Bronchial epithelial cell (primary cell): ENCODE data around the gene CAMKK2. TPM values are rescaled to one million over a fixed set of nuclear protein-coding genes. Genes with fewer than 3 reads are reported as not detected.
"Not testable (repeated sequence)": the region's sequence is repeated elsewhere in the genome, so short reads cannot be mapped to it uniquely, and the experiment has no call there.

Experiments
- DNase-seq: peaks from one replicate; pipeline ENCODE4 v3.0.0-alpha.2; 2010; ENCODE audit warnings: low read depth
- FAIRE-seq: peaks from 2 replicates; lab custom pipeline; 2011; peaks lifted over from hg19 to GRCh38; lab: Jason Lieb, UNC
- H3K27me3 ChIP-seq: 2 replicates; pipeline ENCODE4 v1.5.1; 2011; ENCODE audit warnings: low read length; ENCODE audit not compliant: control insufficient read depth, insufficient read depth
- H3K36me3 ChIP-seq: 2 replicates; pipeline ENCODE4 v1.5.1; 2011; ENCODE audit warnings: low read length; ENCODE audit not compliant: control insufficient read depth, insufficient read depth
- H3K4me3 ChIP-seq: 2 replicates; pipeline ENCODE4 v1.5.1; 2011; ENCODE audit warnings: mild to moderate bottlenecking, low read depth, low read length, control low read depth
- total RNA-seq: library from RNA; depleted of rRNA; stranded (reverse); fragments of >200 nt; gene quantifications from 2 replicates; pipeline ENCODE4 v1.2.1, GENCODE V29; 2014
- TF ChIP-seq, protein P1 (sequence below): IDR thresholded peaks from 2 replicates; pipeline ENCODE4 v1.5.1; 2011; ENCODE audit warnings: mild to moderate bottlenecking, moderate library complexity, low read length, control low read depth, inconsistent platforms; ENCODE audit not compliant: insufficient read depth, severe bottlenecking

Gene CAMKK2
- total RNA-seq, 1 donor from 2014 or later, result 11.1 TPM

DNA sequence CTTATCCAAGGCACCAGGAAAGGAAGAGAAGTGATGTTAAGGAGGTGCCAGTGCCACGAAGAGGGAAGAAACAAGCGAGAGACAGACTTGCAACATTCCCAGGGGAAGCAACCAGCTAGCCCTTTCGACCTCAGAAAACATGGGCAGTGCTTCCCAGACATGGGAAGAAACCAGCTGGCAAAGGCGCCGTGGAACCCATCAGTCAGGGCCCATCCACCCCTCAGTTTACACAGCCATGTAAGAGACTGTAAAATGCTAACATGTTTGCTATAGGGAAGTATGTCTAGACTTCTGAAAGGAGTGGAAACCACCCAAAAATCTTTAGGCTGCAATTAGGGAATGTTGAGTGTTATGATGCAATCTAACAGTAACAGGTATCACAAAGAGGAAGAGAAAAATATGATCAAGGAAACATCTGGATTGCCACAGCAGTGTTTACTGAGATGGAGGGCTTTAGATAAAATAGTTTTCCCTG lies 29.4 kb upstream of the CAMKK2 start:
- TF ChIP-seq, protein P1, sequence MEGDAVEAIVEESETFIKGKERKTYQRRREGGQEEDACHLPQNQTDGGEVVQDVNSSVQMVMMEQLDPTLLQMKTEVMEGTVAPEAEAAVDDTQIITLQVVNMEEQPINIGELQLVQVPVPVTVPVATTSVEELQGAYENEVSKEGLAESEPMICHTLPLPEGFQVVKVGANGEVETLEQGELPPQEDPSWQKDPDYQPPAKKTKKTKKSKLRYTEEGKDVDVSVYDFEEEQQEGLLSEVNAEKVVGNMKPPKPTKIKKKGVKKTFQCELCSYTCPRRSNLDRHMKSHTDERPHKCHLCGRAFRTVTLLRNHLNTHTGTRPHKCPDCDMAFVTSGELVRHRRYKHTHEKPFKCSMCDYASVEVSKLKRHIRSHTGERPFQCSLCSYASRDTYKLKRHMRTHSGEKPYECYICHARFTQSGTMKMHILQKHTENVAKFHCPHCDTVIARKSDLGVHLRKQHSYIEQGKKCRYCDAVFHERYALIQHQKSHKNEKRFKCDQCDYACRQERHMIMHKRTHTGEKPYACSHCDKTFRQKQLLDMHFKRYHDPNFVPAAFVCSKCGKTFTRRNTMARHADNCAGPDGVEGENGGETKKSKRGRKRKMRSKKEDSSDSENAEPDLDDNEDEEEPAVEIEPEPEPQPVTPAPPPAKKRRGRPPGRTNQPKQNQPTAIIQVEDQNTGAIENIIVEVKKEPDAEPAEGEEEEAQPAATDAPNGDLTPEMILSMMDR, result no peak
- FAIRE-seq, result no peak
- Histone ChIP-seq H3K27me3 (no peaks in the 10 kb centered on the region), H3K4me3 (no peak overlapping the region), H3K36me3 (peaks cover 22% of the 10 kb centered on the region)
- no peak for DNase-seq

DNA sequence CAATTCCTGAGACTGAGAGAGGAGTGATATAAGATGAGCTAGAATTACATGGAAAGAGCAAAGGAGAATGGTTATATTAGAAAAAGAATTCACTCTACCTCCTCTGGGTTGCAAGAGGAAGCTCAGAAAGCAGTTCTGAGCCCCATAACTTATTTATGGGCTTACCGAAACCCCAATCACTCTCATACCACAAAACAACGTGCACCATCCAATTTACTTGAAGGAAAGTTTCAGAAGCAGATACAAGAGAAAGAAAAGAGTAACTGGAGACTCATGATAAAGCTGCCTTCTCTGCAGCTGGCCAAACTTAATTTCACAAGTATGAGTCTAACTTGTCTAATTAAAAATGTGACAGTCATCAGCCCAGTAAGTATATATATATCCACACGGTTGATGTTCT lies 27.4 kb upstream of the CAMKK2 start:
- Histone ChIP-seq H3K4me3 (no peak overlapping the region), H3K36me3 (peaks cover 22% of the 10 kb centered on the region), H3K27me3 (no peaks in the 10 kb centered on the region)
- TF ChIP-seq, protein P1, result no peak
- FAIRE-seq (no peak), DNase-seq (no peak)

GRCh38 chr12:121318121-121318520 lies 21.6 kb upstream of the CAMKK2 start:
- DNase-seq, result no peak
- H3K36me3 ChIP-seq, result peaks cover 6% of the 10 kb centered on the region
- TF ChIP-seq, protein P1, result no peak
- H3K27me3 ChIP-seq, result no peaks in the 10 kb centered on the region
- no peak for FAIRE-seq
- H3K4me3 ChIP-seq, result no peak overlapping the region

GRCh38 chr12:121314431-121314830 lies 17.9 kb upstream of the CAMKK2 start:
- Histone ChIP-seq H3K36me3 (peaks cover 8% of the 10 kb centered on the region), H3K27me3 (no peaks in the 10 kb centered on the region)
- no peak for FAIRE-seq

DNA sequence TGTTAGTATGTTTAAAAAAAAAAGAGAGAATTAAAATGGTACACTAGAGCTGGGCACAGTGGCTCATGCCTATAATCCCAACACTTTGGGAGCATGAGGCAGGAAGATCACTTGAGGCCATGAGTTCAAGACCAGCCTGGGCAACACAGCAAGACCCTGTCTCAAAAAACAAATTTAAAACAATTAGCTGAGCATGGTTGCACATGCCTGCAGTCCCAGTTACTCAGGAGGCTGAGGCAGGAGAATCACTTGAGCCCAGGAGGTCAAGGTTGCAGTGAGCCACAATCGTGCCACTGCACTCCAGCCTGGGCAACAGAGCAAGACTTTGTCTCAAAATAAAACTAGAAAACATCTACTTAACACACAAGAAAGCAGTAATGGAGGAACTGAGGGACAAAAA lies 13.7 kb upstream of the CAMKK2 start:
- FAIRE-seq, H3K27me3 ChIP-seq, H3K4me3 ChIP-seq, H3K36me3 ChIP-seq, DNase-seq: not testable (repeated sequence)

More at GRCh38 chr12:121314431-121314830, 17.9 kb upstream of the CAMKK2 start:
- TF ChIP-seq, protein P1, result no peak
- DNase-seq, result no peak
- H3K4me3 ChIP-seq, result no peak overlapping the region

GRCh38 chr12:121307397-121307796 lies 10.9 kb upstream of the CAMKK2 start:
- H3K4me3 ChIP-seq, DNase-seq, H3K36me3 ChIP-seq, FAIRE-seq, H3K27me3 ChIP-seq: not testable (repeated sequence)

GRCh38 chr12:121304306-121304705 lies 7.8 kb upstream of the CAMKK2 start:
- Histone ChIP-seq H3K4me3 (no peak overlapping the region), H3K27me3 (no peaks in the 10 kb centered on the region), H3K36me3 (peaks cover 2% of the 10 kb centered on the region)
- FAIRE-seq, result no peak
- TF ChIP-seq, protein P1, result no peak
- DNase-seq, result no peak
